HG03520 (cell line): ENCODE results near the gene DDX25.
"Not testable (repeated sequence)": the region's sequence is repeated elsewhere in the genome, so short reads cannot be mapped to it uniquely, and the experiment has no call there.

ENCODE experiments used
- ATAC-seq: cut with Tn5 transposase; IDR thresholded peaks from one replicate; pipeline ENCODE4 v1.9.1; 2021; ENCODE audit warnings: mild to moderate bottlenecking, moderate library complexity; ENCODE audit not compliant: unreplicated experiment

The DDX25 gene

GRCh38 chr11:125903711-125904659 is at the start of gene DDX25:
DDX25 (plus strand) TSS chr11:125904508; CDS start chr11:125904518, 10 bp downstream.
- no peak for ATAC-seq

DNA sequence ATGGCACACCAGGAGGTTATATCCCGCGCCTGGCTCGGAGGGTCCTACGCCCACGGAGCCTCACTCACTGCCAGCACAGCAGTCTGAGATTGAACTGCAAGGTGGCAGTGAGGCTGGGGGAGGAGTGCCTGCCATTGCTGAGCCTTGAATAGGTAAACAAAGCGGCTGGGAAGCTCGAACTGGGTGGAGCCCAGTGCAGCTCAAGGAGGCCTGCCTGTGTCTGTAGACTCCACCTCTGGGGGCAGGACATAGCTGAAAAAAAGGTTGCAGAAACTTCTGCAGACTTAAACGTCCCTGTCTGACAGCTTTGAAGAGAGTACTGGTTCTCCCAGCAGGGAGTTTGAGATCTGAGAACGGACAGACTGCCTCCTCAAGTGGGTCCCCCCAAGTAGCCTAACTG is 46.6 kb upstream of the DDX25 start:
- ATAC-seq = not testable (repeated sequence)

DNA sequence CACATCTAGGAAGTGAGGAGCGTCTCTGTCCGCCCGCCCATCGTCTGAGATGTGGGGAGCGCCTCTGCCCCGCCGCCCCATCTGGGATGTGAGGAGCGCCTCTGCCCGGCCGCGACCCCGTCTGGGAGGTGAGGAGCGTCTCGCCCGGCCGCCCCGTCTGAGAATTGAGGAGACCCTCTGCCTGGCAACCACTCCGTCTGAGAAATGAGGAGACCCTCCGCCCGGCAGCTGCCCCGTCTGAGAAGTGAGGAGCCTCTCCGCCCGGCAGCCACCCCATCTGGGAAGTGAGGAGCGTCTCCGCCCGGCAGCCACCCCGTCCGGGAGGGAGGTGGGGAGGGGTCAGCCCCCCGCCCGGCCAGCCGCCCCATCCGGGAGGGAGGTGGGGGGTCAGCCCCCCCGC is 41.5 kb upstream of the DDX25 start:
- ATAC-seq = not testable (repeated sequence)

DNA sequence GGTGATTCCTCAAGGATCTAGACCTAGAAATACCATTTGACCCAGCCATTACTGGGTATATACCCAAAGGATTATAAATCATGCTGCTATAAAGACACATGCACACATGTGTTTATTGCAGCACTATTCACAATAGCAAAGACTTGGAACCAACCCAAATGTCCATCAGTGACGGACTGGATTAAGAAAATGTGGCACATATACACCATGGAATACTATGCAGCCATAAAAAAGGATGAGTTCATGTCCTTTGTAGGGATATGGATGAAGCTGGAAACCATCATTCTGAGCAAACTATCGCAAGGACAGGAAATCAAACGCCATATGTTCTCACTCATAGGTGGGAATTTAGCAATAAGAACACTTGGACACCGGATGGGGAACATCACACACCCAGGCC is 39.0 kb upstream of the DDX25 start:
- not testable (repeated sequence) for ATAC-seq

- ATAC-seq = no peak
These were observed 34.8 kb upstream of the DDX25 start for GRCh38 chr11:125869521-125869920.

DNA sequence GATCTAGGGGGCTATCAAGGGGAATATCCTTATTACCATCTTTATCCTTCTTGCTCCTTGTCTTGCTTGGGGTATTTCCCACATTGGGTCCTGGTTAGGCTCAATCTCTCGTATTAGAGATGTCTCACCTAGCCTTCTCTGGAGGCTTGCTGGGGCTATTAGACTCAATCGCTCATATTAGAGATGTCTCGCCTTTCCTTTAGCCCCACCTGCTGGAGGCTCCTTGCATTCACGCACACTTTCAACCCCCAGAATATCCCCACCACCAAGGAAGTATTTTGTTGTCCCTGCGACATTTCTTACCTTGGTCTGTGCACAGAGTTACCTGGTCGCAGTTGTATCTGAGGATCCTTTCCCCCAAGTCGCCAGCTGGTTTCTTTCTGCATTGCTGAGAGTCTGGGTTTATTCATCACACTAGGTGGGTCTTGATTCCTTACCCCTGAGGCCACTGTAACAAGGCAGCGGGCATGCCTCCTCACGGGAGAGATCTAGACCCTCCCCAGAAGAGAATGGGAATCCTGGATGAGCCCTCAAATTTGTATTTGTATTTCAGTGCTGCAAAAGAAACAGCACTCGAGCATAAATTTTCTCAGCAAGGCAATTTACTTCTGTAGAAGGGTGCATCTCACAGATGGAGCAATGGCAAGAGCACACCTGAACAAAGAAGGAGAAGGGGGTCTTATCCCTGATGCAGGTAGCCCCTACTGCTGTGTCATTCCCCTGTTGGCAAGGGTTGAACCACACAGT is 32.7 kb upstream of the DDX25 start:
- no peak for ATAC-seq

DNA sequence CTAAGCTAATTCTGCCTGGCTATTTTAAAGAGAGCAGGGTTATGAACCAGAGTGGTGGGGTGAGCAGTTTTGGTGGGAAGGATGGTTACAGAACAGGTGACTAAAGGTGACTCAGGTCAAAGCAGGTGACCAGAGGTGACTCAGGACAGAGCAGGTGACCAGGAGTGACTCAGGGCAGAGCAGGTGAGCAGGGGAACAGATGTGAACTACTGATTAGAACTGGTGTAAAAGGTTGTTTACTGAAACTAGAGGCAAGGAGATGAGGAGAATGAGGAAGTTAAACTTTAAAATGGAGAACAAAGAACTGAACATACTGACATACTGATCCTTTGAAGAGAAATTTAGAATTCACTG is 32.2 kb upstream of the DDX25 start:
- ATAC-seq = no peak

DNA sequence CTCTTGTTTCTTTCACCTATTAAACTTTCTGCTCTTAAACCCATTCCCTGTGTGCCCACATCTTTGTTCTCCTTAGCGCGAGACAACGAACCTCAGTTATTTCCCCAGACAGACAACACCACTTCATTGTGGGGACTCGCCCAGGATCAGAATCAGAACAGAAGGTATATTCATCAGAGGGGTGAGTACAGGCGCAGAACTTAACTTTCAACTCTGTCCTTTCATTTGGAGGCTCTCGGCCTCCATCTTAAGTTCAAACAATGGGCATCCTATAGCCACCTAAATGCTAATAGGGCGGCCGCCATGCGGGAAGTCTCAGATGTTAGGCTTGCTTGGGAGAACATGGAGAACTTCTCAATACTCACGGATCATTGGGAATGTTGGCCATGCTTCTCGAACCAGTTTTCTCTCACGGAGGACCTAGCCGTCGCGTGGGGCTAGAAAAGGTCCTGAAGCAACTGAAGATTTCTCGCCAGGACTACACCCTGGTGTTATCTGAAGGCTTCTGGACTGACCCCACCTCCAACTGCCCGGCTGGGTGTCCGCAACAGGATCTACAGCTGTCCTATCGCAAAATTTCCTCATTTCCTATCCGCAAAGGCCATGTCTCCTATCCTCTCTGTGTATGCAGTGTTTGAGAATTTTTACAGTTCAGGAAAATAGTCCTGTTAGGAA is 30.3 kb upstream of the DDX25 start:
- no peak for ATAC-seq

GRCh38 chr11:125874556-125875124 is 29.7 kb upstream of the DDX25 start:
- peak; percentile 56 for ATAC-seq

- no peak for ATAC-seq
These were observed 23.0 kb upstream of the DDX25 start for GRCh38 chr11:125881291-125881690.

GRCh38 chr11:125883375-125883774 is 20.9 kb upstream of the DDX25 start:
- no peak for ATAC-seq

- ATAC-seq = no peak
These were observed 17.3 kb upstream of the DDX25 start for GRCh38 chr11:125886997-125887372.

DNA sequence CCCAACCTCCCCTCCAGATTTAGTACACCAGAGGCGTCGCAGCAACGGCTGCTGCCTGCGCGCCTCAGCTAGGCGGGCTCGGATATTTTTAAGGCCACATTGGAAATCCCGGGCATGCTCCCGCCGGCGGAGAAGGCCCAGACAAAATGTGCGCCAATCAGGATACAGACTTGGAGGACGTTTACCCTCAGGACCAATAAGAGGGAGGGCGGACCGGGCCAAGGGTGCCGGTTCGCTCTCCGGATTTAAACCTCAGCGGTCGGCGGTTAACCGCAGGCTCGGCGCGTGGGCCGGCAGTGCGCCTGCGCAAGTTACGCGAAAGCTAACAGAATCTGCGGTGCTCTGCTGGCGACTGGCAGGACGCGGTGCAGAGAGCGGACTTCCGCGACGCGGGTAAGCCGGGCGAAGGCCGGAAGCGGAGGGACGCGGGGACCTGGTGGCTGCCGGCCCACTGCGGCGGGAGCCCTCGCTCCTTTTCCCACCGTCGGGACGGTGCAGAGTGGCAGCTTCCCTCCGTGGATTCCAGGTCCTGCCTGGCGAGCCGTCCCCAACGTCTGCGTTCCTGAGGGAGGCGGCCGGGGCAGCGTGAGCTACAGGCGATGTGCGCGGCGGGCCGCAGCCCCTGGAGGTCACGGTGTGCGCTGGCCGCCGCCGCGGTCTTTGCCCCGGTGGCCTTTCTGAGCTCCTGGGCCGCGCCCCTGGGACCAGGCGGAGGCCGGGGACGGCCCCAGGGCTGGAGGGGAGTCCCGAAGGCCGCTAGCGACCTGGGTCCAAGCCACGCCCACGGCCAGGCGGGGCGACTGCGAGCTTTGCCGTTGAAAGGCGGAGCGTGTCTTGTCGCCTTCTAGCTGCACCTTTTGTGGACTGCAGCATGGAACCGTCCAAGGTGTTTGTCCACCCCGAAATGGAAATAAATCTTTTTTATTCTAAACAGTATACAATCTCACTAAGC is 16.7 kb upstream of the DDX25 start, which contains the start of gene HYLS1:
HYLS1 (plus strand) TSS at position 296 of the 952 bp plus-strand sequence. CDS start 11,701 bp downstream, outside the sequence.
- ATAC-seq = peak; percentile 84

DNA sequence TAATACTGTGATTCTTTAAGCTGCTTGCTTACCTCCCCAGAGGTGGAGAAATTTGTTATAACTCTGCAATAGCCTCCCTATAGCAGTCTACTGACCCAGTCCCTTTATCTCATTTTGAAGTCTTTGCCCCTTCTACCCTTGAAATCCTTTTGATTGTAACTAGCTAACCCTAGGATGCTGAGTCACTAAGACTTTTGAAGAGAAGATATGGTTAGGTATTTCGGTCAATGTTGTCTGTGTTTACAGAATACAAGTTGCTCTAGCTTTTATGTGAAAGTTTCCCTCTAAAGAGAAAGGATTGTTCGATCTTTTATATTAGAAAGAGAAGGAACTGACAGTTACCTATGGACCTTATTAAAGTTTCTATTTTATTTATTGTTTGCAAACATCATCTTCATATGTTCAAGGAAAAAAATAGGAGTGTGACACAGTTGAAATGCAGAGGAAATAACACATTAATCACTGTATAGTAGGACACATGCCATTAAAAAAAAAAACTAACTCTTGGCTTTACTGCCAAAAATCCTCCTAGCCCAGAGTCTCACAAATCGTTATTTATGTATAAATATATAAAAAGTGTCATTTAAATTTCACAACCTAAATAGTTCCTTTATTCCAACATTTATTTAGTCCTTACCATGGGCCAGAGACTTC is 13.7 kb upstream of the DDX25 start:
- ATAC-seq = no peak

DNA sequence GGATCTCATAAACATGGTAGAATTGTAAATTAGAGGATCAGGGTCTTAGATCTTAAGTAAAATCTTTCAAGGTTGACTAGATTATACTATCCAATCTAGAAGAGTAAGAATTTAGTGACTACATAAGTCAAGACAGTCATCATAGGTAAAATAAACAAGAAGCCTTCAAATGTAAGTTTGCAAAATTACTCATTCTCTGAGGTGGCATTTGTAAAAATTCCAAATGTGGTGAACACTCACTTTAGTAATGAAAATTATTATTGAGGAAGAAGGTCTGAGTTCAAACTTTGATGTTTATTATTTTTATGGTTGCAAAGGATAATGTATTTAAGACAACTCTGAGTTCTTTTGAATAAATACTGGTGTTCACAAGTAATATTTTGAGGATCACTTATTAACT is 12.2 kb upstream of the DDX25 start:
- ATAC-seq = no peak

- no peak for ATAC-seq
These were observed 11.3 kb upstream of the DDX25 start for GRCh38 chr11:125892994-125893393.

GRCh38 chr11:125901872-125902271 is 2.4 kb upstream of the DDX25 start:
- ATAC-seq = no peak

GRCh38 chr11:125902277-125902926 is 1.9 kb upstream of the DDX25 start:
- no peak for ATAC-seq
